ENCODE measurements around the gene ESYT2.

Gene ESYT2

GRCh38 chr7:158821171-158822031 lies 7.9 kb downstream of the ESYT2 start:
- Histone ChIP-seq H3K9me3 (ENCODE audit: control insufficient read depth, insufficient read depth, low read depth, low read length) (no peaks in the 10 kb centered on the region), H3K27ac (ENCODE audit: extremely low read depth, low read depth, low read length) (no peak overlapping the region), H3K36me3 (ENCODE audit: control insufficient read depth in 2 of 2, insufficient read depth in 1 of 2, low read length in 2 of 2) (no peaks in the 10 kb centered on the region), H3K4me1 (ENCODE audit: control insufficient read depth, insufficient read depth, low read length) (peaks cover 2% of the 10 kb centered on the region; the same call in 1 of the 2 replicates), H3K4me3 (ENCODE audit: low read depth, low read length) (no peak overlapping the region)
- TF ChIP-seq PRDM1 (tag by site-specific recombination; IDR thresholded peaks at IDR 0.05) (peak; percentile 65), ZNF18 (tag by site-specific recombination; IDR thresholded peaks at IDR 0.05) (no peak), OSR2 (tag by site-specific recombination; IDR thresholded peaks at IDR 0.05) (0 out of 2 replicates have a peak, but pooled peaks have one; percentile 16), ZBTB20 (tag by site-specific recombination; IDR thresholded peaks at IDR 0.05) (peak; percentile 46; the same call in 1 of the 2 replicates), TCF7L2 (IDR thresholded peaks at IDR 0.05; ENCODE audit: borderline replicate concordance, low read depth, low read length) (no peak), ZNF560 (tag by site-specific recombination; IDR thresholded peaks at IDR 0.05; ENCODE audit: borderline replicate concordance) (no peak), ZBTB17 (tag by site-specific recombination; IDR thresholded peaks at IDR 0.05) (peak; percentile 92), ZNF521 (tag by site-specific recombination; IDR thresholded peaks at IDR 0.05) (no peak), ZNF157 (tag by site-specific recombination; IDR thresholded peaks at IDR 0.05) (no peak), YY1 (tag by site-specific recombination; IDR thresholded peaks at IDR 0.05) (no peak), ZNF629 (tag by site-specific recombination; IDR thresholded peaks at IDR 0.05) (0 out of 2 replicates have a peak, but pooled peaks have one; percentile 13)
- POLR2A ChIA-PET, result no interaction called here
- CTCF ChIA-PET, result no interaction called here

GRCh38 chr7:158820656-158821055 lies 8.7 kb downstream of the ESYT2 start:
- H3K27ac ChIP-seq (ENCODE audit: extremely low read depth, low read depth, low read length), result no peak overlapping the region
- H3K4me3 ChIP-seq (ENCODE audit: low read depth, low read length), result no peak overlapping the region
- no peaks in the 10 kb centered on the region for H3K9me3 ChIP-seq (ENCODE audit: control insufficient read depth, insufficient read depth, low read depth, low read length)
- CTCF ChIA-PET, result no interaction called here
- H3K4me1 ChIP-seq (ENCODE audit: control insufficient read depth, insufficient read depth, low read length), result peaks cover 2% of the 10 kb centered on the region; the same call in 1 of the 2 replicates
- no peaks in the 10 kb centered on the region for H3K36me3 ChIP-seq (ENCODE audit: control insufficient read depth in 2 of 2, insufficient read depth in 1 of 2, low read length in 2 of 2)
- POLR2A ChIA-PET, result no interaction called here
- no peak for TF ChIP-seq ZNF362 (tag by site-specific recombination; IDR thresholded peaks at IDR 0.05)
- no peak for TF ChIP-seq ZNF548 (tag by site-specific recombination; IDR thresholded peaks at IDR 0.05)
- no peak for TF ChIP-seq ZNF324 (tag by site-specific recombination; IDR thresholded peaks at IDR 0.05)
- no peak for TF ChIP-seq ZNF426 (tag by site-specific recombination; IDR thresholded peaks at IDR 0.05)
- TF ChIP-seq HOXC10 (CRISPR knock-in tag; IDR thresholded peaks at IDR 0.05), result no peak
- no peak for TF ChIP-seq BCL6B (tag by site-specific recombination; IDR thresholded peaks at IDR 0.05)
- TF ChIP-seq ZBTB44 (tag by site-specific recombination; IDR thresholded peaks at IDR 0.05), result no peak
- no peak for TF ChIP-seq ZFP3 (tag by site-specific recombination; IDR thresholded peaks at IDR 0.05; ENCODE audit: low read depth)
- no peak for TF ChIP-seq GLIS1 (tag by site-specific recombination; IDR thresholded peaks at IDR 0.05)
- TF ChIP-seq ZNF211 (tag by site-specific recombination; IDR thresholded peaks at IDR 0.05; ENCODE audit: low read depth), result no peak
- no peak for TF ChIP-seq ZNF645 (tag by site-specific recombination; IDR thresholded peaks at IDR 0.05)
- no peak for TF ChIP-seq ZNF433 (tag by site-specific recombination; IDR thresholded peaks at IDR 0.05; ENCODE audit: low read depth)
- no peak for TF ChIP-seq ZNF704 (tag by site-specific recombination; IDR thresholded peaks at IDR 0.05)
- no peak for TF ChIP-seq ZNF488 (tag by site-specific recombination; IDR thresholded peaks at IDR 0.05)
- TF ChIP-seq YY2 (tag by site-specific recombination; IDR thresholded peaks at IDR 0.05), result no peak
- no peak for TF ChIP-seq TRIM28 (IDR thresholded peaks at IDR 0.05; ENCODE audit: borderline replicate concordance, low read length)
